Neural progenitor cell (in vitro differentiated cells): ENCODE measurements around the gene STAT5B. TPM values are rescaled to one million over a fixed set of nuclear protein-coding genes. Genes with fewer than 3 reads are reported as not detected.

Source experiments
- DNase-seq: peaks from one replicate; pipeline ENCODE4 v3.0.0-alpha.2; 2016; ENCODE audit warnings: low spot score
- H2AFZ ChIP-seq: fragments of 200-600 bp; sonication (generic); replicated peaks from 2 replicates; pipeline ENCODE4 v1.6.1; 2016; ENCODE audit warnings: antibody characterized with exemption
- H3F3A ChIP-seq: fragments of 200-600 bp; sonication (generic); 2 replicates; pipeline ENCODE4 v1.6.1; 2016; ENCODE audit warnings: antibody characterized with exemption, low read depth
- H3K27ac ChIP-seq: fragments of 200-600 bp; sonication (generic); 2 replicates; pipeline ENCODE4 v1.5.1; 2016; ENCODE audit warnings: mild to moderate bottlenecking
- H3K27me3 ChIP-seq: fragments of 200-600 bp; sonication (generic); 2 replicates; pipeline ENCODE4 v1.6.1; 2016; ENCODE audit warnings: mild to moderate bottlenecking, moderate library complexity
- H3K36me3 ChIP-seq: fragments of 200-600 bp; sonication (generic); 2 replicates; pipeline ENCODE4 v1.5.1; 2016
- H3K4me1 ChIP-seq: fragments of 200-600 bp; sonication (generic); 2 replicates; pipeline ENCODE4 v1.6.1; 2016; ENCODE audit warnings: mixed run types
- H3K4me2 ChIP-seq: fragments of 200-600 bp; sonication (generic); 2 replicates; pipeline ENCODE4 v1.6.1; 2016
- H3K4me3 ChIP-seq: fragments of 200-600 bp; sonication (generic); 2 replicates; pipeline ENCODE4 v1.5.1; 2016
- H3K79me2 ChIP-seq: fragments of 200-600 bp; sonication (generic); 2 replicates; pipeline ENCODE4 v1.6.1; 2016; ENCODE audit warnings: low read depth
- H3K9ac ChIP-seq: fragments of 200-600 bp; sonication (generic); 2 replicates; pipeline ENCODE4 v1.6.1; 2016
- H3K9me3 ChIP-seq: fragments of 200-600 bp; sonication (generic); 2 replicates; pipeline ENCODE4 v1.5.1; 2016; ENCODE audit warnings: low read depth
- H4K20me1 ChIP-seq: fragments of 200-600 bp; sonication (generic); 2 replicates; pipeline ENCODE4 v1.6.1; 2016; ENCODE audit warnings: low read depth
- H3K27ac Mint-ChIP-seq: 3 replicates; pipeline ENCODE4 v1.8.0; 2021; ENCODE audit warnings: mixed read lengths
- H3K27me3 Mint-ChIP-seq: 2 replicates; pipeline ENCODE4 v1.8.0; 2022; ENCODE audit warnings: low read depth, mild to moderate bottlenecking, inconsistent platforms, moderate library complexity, mixed read lengths; ENCODE audit not compliant: insufficient read depth
- H3K36me3 Mint-ChIP-seq: 3 replicates; pipeline ENCODE4 v1.8.0; 2021; ENCODE audit warnings: mixed read lengths
- H3K4me1 Mint-ChIP-seq: 3 replicates; pipeline ENCODE4 v1.8.0; 2021; ENCODE audit warnings: mixed read lengths
- H3K4me3 Mint-ChIP-seq: 3 replicates; pipeline ENCODE4 v1.8.0; 2021; ENCODE audit warnings: mild to moderate bottlenecking, moderate library complexity, mixed read lengths
- H3K9me3 Mint-ChIP-seq: 3 replicates; pipeline ENCODE4 v1.8.0; 2020; ENCODE audit warnings: mixed read lengths
- CTCF ChIP-seq: fragments of 200-600 bp; sonication (generic); IDR thresholded peaks from 2 replicates; pipeline ENCODE4 v1.5.1; 2017; ENCODE audit warnings: antibody characterized with exemption, mild to moderate bottlenecking
- EZH2 ChIP-seq: fragments of 200-600 bp; sonication (generic); IDR thresholded peaks from 2 replicates; pipeline ENCODE4 v1.6.1; 2017; ENCODE audit warnings: antibody characterized with exemption, mild to moderate bottlenecking, moderate library complexity
- EZH2phosphoT487 ChIP-seq: fragments of 200-600 bp; sonication (generic); IDR thresholded peaks from 2 replicates; pipeline ENCODE4 v1.6.1; 2017; ENCODE audit warnings: antibody characterized with exemption
- total RNA-seq: library from RNA; depleted of rRNA; stranded (reverse); fragments of >200 nt; gene quantifications from 2 replicates; pipeline ENCODE4 v1.2.3, GENCODE V29; 2015; ENCODE audit warnings: low replicate concordance

The STAT5B gene
- total RNA-seq, 1 donor from 2014 or later = 96.4 TPM

DNA sequence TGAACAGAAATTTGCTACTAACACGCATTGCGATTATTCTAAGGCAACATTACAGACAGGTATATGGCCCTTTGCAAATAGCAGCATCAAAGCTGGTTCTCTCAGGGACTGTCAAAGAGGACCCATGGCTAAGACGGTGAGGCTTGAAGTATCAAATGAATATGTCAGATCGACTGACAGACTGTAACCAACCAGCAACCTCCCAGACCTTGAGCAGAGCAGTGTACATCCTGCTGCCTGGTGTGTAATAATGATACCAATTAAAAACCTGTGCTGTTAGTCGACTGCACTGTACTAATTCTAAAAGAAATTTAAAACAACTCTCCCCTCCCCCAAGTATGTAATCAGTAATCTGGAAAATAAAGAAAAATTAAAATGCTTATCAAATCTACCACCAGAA, 46.0 kb downstream of the STAT5B start:
- no peak overlapping the region for H3K27ac Mint-ChIP-seq
- no peaks in the 10 kb centered on the region for H3K9me3 Mint-ChIP-seq

GRCh38 chr17:42227849-42228700, 48.1 kb downstream of the STAT5B start:
- no peaks in the 10 kb centered on the region for H3K27me3 Mint-ChIP-seq
- no peak overlapping the region for H3K4me2 ChIP-seq

More for the DNA sequence above, 46.0 kb downstream of the STAT5B start:
- Histone ChIP-seq H3K9ac (no peak overlapping the region), H3K27ac (no peak overlapping the region), H4K20me1 (peaks cover 14% of the 10 kb centered on the region), H3K36me3 (peaks cover 4% of the 10 kb centered on the region), H2AFZ (no peak overlapping the region), H3F3A (no peaks in the 10 kb centered on the region), H3K79me2 (peaks cover 48% of the 10 kb centered on the region), H3K4me2 (no peak overlapping the region), H3K27me3 (no peaks in the 10 kb centered on the region), H3K4me3 (no peak overlapping the region), H3K9me3 (no peaks in the 10 kb centered on the region), H3K4me1 (no peaks in the 10 kb centered on the region)
- no peak for TF ChIP-seq CTCF
- TF ChIP-seq EZH2phosphoT487 = no peak
- TF ChIP-seq EZH2 = no peak
- no peaks in the 10 kb centered on the region for H3K27me3 Mint-ChIP-seq
- no peak overlapping the region for H3K4me3 Mint-ChIP-seq
- no peaks in the 10 kb centered on the region for H3K4me1 Mint-ChIP-seq
- DNase-seq = no peak
- peaks cover 12% of the 10 kb centered on the region for H3K36me3 Mint-ChIP-seq

DNA sequence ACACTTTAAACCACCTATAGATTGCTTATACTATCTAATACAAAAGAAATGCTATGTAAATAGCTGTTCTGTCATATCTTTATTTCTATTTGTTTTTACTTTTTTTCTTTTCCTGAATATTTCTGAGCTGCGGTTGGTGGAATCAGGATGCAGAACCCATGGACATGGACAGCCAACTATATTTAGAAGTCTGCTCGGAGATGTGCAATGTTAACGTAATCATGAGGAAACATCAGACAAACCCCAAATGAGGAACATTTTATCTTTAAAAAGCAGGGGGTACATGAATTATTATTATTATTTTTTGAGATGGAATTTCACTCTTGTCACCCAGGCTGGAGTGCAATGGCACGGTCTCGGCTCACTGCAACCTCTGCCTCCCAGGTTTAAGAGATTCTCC, 50.5 kb downstream of the STAT5B start:
- H3K4me1 Mint-ChIP-seq = no peaks in the 10 kb centered on the region
- H3K27me3 ChIP-seq = no peaks in the 10 kb centered on the region
- no peak for DNase-seq

More at GRCh38 chr17:42227849-42228700, 48.1 kb downstream of the STAT5B start:
- peaks cover 4% of the 10 kb centered on the region for H3K36me3 ChIP-seq
- H3K27ac ChIP-seq = no peak overlapping the region
- no peaks in the 10 kb centered on the region for H3K4me1 ChIP-seq
- H3K9me3 ChIP-seq = no peaks in the 10 kb centered on the region
- no peaks in the 10 kb centered on the region for H3K9me3 Mint-ChIP-seq
- H3K4me3 ChIP-seq = no peak overlapping the region
- TF ChIP-seq EZH2phosphoT487 = no peak
- TF ChIP-seq CTCF = no peak
- no peak for TF ChIP-seq EZH2
- H3K36me3 Mint-ChIP-seq = peaks cover 14% of the 10 kb centered on the region
- no peak overlapping the region for H3K27ac Mint-ChIP-seq
- peaks cover 27% of the 10 kb centered on the region for H3K79me2 ChIP-seq
- no peaks in the 10 kb centered on the region for H3K27me3 ChIP-seq
- no peak for DNase-seq
- H4K20me1 ChIP-seq = peaks cover 5% of the 10 kb centered on the region
- no peak overlapping the region for H3K9ac ChIP-seq
- no peak overlapping the region for H3K4me3 Mint-ChIP-seq
- H3K4me1 Mint-ChIP-seq = no peaks in the 10 kb centered on the region
- H3F3A ChIP-seq = no peaks in the 10 kb centered on the region
- no peak overlapping the region for H2AFZ ChIP-seq

More for the DNA sequence above, 50.5 kb downstream of the STAT5B start:
- Histone ChIP-seq H3K36me3 (no peaks in the 10 kb centered on the region), H3K9me3 (no peaks in the 10 kb centered on the region), H3K4me3 (no peak overlapping the region), H3K4me1 (no peaks in the 10 kb centered on the region), H3K9ac (no peak overlapping the region), H3K4me2 (no peak overlapping the region), H3F3A (no peaks in the 10 kb centered on the region), H4K20me1 (peaks cover 5% of the 10 kb centered on the region), H3K27ac (no peak overlapping the region), H2AFZ (no peak overlapping the region), H3K79me2 (peaks cover 6% of the 10 kb centered on the region)
- H3K36me3 Mint-ChIP-seq = peaks cover 19% of the 10 kb centered on the region
- H3K27ac Mint-ChIP-seq = no peak overlapping the region
- peaks cover 2% of the 10 kb centered on the region for H3K27me3 Mint-ChIP-seq
- TF ChIP-seq CTCF = no peak
- no peak for TF ChIP-seq EZH2
- no peak for TF ChIP-seq EZH2phosphoT487
- no peak overlapping the region for H3K4me3 Mint-ChIP-seq
- H3K9me3 Mint-ChIP-seq = no peaks in the 10 kb centered on the region
